Large intestine (tissue), 3 donors: ENCODE measurements around the gene OR4D10. TPM values are rescaled to one million over a fixed set of nuclear protein-coding genes. Genes with fewer than 3 reads are reported as not detected.

Source experiments
- DNase-seq, 2 donors: peaks; one replicate each; pipeline versions ENCODE4 v3.0.0 to v3.0.0-alpha.2; 2013
- H3K27ac ChIP-seq: one replicate; pipeline ENCODE4 v1.5.1; 2013; ENCODE audit warnings: low read length
- H3K27me3 ChIP-seq: 2 replicates; pipeline ENCODE4 v1.6.1; 2013; ENCODE audit warnings: low read length; ENCODE audit not compliant: control insufficient read depth, insufficient read depth
- H3K36me3 ChIP-seq: 2 replicates; pipeline ENCODE4 v1.6.1; 2013; ENCODE audit warnings: low read length; ENCODE audit not compliant: control insufficient read depth, insufficient read depth
- H3K4me1 ChIP-seq: one replicate; pipeline ENCODE4 v1.6.1; 2013; ENCODE audit warnings: low read length; ENCODE audit not compliant: control insufficient read depth, insufficient read depth
- H3K4me3 ChIP-seq: one replicate; pipeline ENCODE4 v1.5.1; 2013; ENCODE audit warnings: low read length
- H3K9me3 ChIP-seq: one replicate; pipeline ENCODE4 v1.6.1; 2013; ENCODE audit warnings: mild to moderate bottlenecking, low read depth, low read length, moderate library complexity; ENCODE audit not compliant: control insufficient read depth
- WGBS: methylation state at CpG from one replicate; pipeline ENCODE4 v1.1.5; 2013; ENCODE audit warnings: low lambda C conversion rate; ENCODE audit not compliant: insufficient coverage; 5-methylcytosine and 5-hydroxymethylcytosine counted together
- polyA plus RNA-seq: library from polyadenylated mRNA; unstranded; fragments of 120-200 nt; gene quantifications from one replicate; pipeline ENCODE4 v1.2.1, GENCODE V29; 2013

The OR4D10 gene
- polyA plus RNA-seq, 1 donor = not detected

DNA sequence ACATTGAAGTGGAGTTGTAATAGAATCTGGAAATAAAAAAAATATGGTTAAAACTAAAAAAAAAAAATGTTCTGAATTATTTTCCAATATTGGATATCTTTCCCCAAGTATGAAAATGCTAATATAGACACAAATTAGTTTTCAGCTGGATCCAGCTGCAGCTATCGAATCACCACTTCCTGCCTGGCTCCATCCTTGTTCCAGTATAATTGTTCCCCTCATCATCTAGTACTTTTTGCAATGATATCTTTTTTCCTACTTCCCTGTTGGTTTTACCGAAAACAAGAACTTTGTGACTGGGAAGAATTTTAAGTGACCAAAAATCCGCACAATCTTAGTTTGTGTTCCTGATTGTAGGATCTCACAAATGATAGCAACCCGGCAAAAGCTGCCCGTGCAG, 47.6 kb downstream of the OR4D10 start:
- Histone ChIP-seq H3K36me3 (no peaks in the 10 kb centered on the region), H3K4me1 (no peaks in the 10 kb centered on the region), H3K4me3 (no peak overlapping the region), H3K9me3 (no peaks in the 10 kb centered on the region), H3K27me3 (peaks cover 7% of the 10 kb centered on the region), H3K27ac (no peak overlapping the region)
- no peak for DNase-seq
- WGBS = 81% methylated on average over 4 of the region's 5 CpGs

DNA sequence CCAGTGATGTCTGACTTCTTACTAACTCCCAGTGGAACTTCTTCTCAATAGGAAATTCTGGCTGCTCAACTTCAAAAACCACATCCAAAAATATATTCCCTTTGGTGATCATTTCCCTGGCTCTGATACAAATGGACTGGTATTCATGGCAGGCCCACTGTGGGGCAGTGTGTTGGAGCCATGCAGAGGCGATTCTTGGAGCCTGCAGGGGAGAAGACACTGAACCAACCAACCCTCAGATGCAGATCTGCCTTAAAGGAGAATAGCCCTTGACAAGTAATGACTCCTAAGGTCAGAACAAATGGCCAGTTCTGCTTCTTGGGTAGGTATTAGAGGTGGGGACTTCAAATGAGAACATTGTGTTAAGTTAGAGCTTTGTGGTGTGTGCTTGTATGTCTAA, 50.4 kb downstream of the OR4D10 start:
- DNase-seq = no peak
- WGBS = no CpG with 5 or more reads among the region's 1 CpG
- no peak overlapping the region for H3K27ac ChIP-seq
- no peaks in the 10 kb centered on the region for H3K9me3 ChIP-seq
- H3K36me3 ChIP-seq = no peaks in the 10 kb centered on the region
- no peaks in the 10 kb centered on the region for H3K4me1 ChIP-seq
- H3K4me3 ChIP-seq = no peak overlapping the region
- H3K27me3 ChIP-seq = peaks cover 7% of the 10 kb centered on the region

DNA sequence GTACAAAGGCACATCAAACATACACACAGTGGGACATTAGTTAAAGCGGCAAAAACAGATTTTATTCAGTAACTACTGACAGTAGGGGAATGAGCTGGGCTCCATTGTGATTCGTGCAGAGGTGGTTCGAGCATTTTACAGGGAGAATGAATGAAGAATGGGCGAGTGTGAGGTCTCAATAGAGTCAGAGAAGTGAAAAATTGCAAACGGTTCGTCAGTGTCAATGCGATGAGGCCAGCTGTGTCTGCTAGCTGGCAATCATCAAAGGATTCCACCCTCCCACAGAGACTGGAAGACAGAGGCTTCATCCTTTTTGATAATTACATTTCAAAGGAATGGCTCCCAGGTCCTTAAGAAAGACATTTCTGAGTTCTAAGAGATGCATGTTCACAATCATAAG, 55.6 kb downstream of the OR4D10 start:
- H3K4me3 ChIP-seq = no peak overlapping the region
- peaks cover 7% of the 10 kb centered on the region for H3K27me3 ChIP-seq
- DNase-seq = no peak
- H3K9me3 ChIP-seq = no peaks in the 10 kb centered on the region
- no CpG with 5 or more reads among the region's 7 CpGs for WGBS
- no peak overlapping the region for H3K27ac ChIP-seq
- H3K4me1 ChIP-seq = no peaks in the 10 kb centered on the region
- no peaks in the 10 kb centered on the region for H3K36me3 ChIP-seq

Other genes starting within 250 kb of the OR4D10 start
- not detected for gene OR5AN1, start 114.4 kb upstream of the OR4D10 start, polyA plus RNA-seq
- gene OR5A2, start 46.9 kb upstream of the OR4D10 start, polyA plus RNA-seq = not detected
- under 0.01 TPM for gene OR5A1, start 36.8 kb upstream of the OR4D10 start, polyA plus RNA-seq
- gene OR4D6, start 16.4 kb upstream of the OR4D10 start, polyA plus RNA-seq = not detected
- not detected for gene OR4D11, start 30.3 kb downstream of the OR4D10 start, polyA plus RNA-seq
- not detected for gene OR4D9, start 38.2 kb downstream of the OR4D10 start, polyA plus RNA-seq
- 45.0 TPM for gene OSBP, start 142.5 kb downstream of the OR4D10 start, polyA plus RNA-seq
- 38.0 TPM for gene PATL1, start 195.7 kb downstream of the OR4D10 start, polyA plus RNA-seq
- gene OR10V1, start 240.5 kb downstream of the OR4D10 start, polyA plus RNA-seq = not detected